ENCODE data around the gene FAM228B.
A peak's percentile ranks its signal among the peaks of the same experiment; 100 is the strongest.
"Not testable (repeated sequence)": the region's sequence is repeated elsewhere in the genome, so short reads cannot be mapped to it uniquely, and the experiment has no call there.

The FAM228B gene

GRCh38 chr2:24123195-24123921 lies at the start of gene FAM228B, which contains the start of gene PFN4:
TSS of gene FAM228B (plus strand) at chr2:24123469. CDS start at chr2:24124362, 893 bp downstream.
TSS of gene PFN4 (minus strand) at chr2:24123334. CDS start at chr2:24122535, 799 bp downstream.
- peak; percentile 58 for DNase-seq

GRCh38 chr2:24073816-24074215 lies 49.5 kb upstream of the FAM228B start:
- DNase-seq = no peak

GRCh38 chr2:24075259-24075658 lies 48.0 kb upstream of the FAM228B start:
- no peak for DNase-seq

GRCh38 chr2:24075915-24076848 lies 47.1 kb upstream of the FAM228B start, which contains the start of gene SF3B6:
TSS of gene SF3B6 (minus strand) at chr2:24076326. CDS start at chr2:24076229, 97 bp downstream.
- DNase-seq = peak; percentile 100

- DNase-seq = peak; percentile 25
Observed at GRCh38 chr2:24076849-24077534, 46.3 kb upstream of the FAM228B start.

- DNase-seq = no peak
Observed at GRCh38 chr2:24077535-24077877, 45.8 kb upstream of the FAM228B start.

- no peak for DNase-seq
Observed at GRCh38 chr2:24077879-24078278, 45.4 kb upstream of the FAM228B start.

GRCh38 chr2:24080701-24081100 lies 42.6 kb upstream of the FAM228B start:
- no peak for DNase-seq

GRCh38 chr2:24082787-24083566 lies 40.3 kb upstream of the FAM228B start:
- DNase-seq = no peak

GRCh38 chr2:24083567-24084385 lies 39.5 kb upstream of the FAM228B start:
- no peak for DNase-seq

GRCh38 chr2:24084386-24085199 lies 38.7 kb upstream of the FAM228B start, which contains the start of gene TP53I3:
TSS of gene TP53I3 (minus strand) at chr2:24084834. CDS start at chr2:24084326, 508 bp downstream.
- peak; percentile 84 for DNase-seq

- DNase-seq = no peak
Observed at GRCh38 chr2:24085200-24085489, 38.1 kb upstream of the FAM228B start.

- DNase-seq = no peak
Observed at GRCh38 chr2:24086241-24086640, 37.0 kb upstream of the FAM228B start.

- no peak for DNase-seq
Observed at GRCh38 chr2:24087032-24087431, 36.2 kb upstream of the FAM228B start.

- DNase-seq = no peak
Observed at GRCh38 chr2:24088821-24089359, 34.4 kb upstream of the FAM228B start.

- not testable (repeated sequence) for DNase-seq
Observed at GRCh38 chr2:24093270-24093669, 30.0 kb upstream of the FAM228B start.

GRCh38 chr2:24095171-24095677 lies 28.0 kb upstream of the FAM228B start:
- not testable (repeated sequence) for DNase-seq

GRCh38 chr2:24100732-24101131 lies 22.5 kb upstream of the FAM228B start:
- not testable (repeated sequence) for DNase-seq

GRCh38 chr2:24101992-24102391 lies 21.3 kb upstream of the FAM228B start:
- no peak for DNase-seq

GRCh38 chr2:24102677-24103076 lies 20.6 kb upstream of the FAM228B start:
- no peak for DNase-seq

Measured in RPMI8226 (cell line).